ENCODE measurements around the gene BPGM.

The BPGM gene

DNA sequence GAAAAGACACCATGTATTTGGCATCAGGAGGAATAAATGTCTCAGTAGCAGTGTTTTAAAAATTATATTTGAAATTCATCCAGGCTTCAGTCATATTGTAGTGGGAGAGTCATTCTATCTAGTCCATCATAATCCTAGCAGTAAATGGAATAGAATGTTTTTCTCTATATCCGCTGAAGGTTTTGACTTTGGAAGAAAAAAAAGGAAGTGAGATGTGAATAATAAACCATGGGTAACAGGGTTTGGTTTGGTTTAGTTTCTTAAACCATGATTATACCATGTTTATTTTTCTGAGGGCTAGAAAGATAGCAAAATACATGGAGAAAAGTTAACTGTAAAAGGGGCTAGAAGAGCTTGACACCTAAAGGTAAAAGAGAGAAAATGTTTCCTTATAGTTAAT is 16.4 kb upstream of the BPGM start:
- TF ChIP-seq CTCF (IDR thresholded peaks at IDR 0.05), result no peak

DNA sequence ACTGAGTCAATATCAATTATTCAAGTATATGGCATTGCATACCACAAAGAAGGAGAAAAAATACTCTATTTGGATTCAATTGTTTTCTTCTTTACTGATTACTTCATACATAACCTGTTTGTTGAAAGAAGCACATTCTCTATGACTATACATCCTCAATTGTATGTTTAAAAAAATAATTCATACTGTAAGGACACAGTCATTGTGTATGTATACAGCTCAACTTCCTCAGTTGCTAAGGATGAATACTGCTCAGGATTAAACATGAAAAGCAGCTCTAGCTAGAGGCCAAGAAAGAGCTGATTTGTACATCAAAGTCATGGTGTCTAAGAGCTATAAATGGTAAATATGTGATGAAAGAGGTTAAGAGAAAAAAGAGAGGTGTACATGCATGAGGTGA is 15.8 kb upstream of the BPGM start:
- no peak for TF ChIP-seq CTCF (IDR thresholded peaks at IDR 0.05)
- H2AFZ ChIP-seq, result no peak overlapping the region
- no peak overlapping the region for H3K27ac ChIP-seq
- H3K4me1 ChIP-seq, result no peaks in the 10 kb centered on the region
- H3K9ac ChIP-seq, result no peak overlapping the region
- no peak overlapping the region for H3K4me3 ChIP-seq (ENCODE audit: low read depth, low read length)
- H3K27me3 ChIP-seq (ENCODE audit: control insufficient read depth, insufficient read depth, low read length), result no peaks in the 10 kb centered on the region
- no peaks in the 10 kb centered on the region for H3K9me3 ChIP-seq (ENCODE audit: control insufficient read depth, low read length)
- H3K36me3 ChIP-seq (ENCODE audit: control insufficient read depth, insufficient read depth, low read length), result no peaks in the 10 kb centered on the region
- no peaks in the 10 kb centered on the region for H3K79me2 ChIP-seq
- no peak overlapping the region for H3K4me2 ChIP-seq (ENCODE audit: low read length)

More for the DNA sequence above, 16.4 kb upstream of the BPGM start:
- Histone ChIP-seq H2AFZ (no peak overlapping the region), H3K27me3 (ENCODE audit: control insufficient read depth, insufficient read depth, low read length) (no peaks in the 10 kb centered on the region), H3K9ac (no peak overlapping the region), H3K4me2 (ENCODE audit: low read length) (no peak overlapping the region), H3K4me3 (ENCODE audit: low read depth, low read length) (no peak overlapping the region), H3K27ac (no peak overlapping the region), H3K36me3 (ENCODE audit: control insufficient read depth, insufficient read depth, low read length) (no peaks in the 10 kb centered on the region), H3K9me3 (ENCODE audit: control insufficient read depth, low read length) (no peaks in the 10 kb centered on the region), H3K4me1 (no peaks in the 10 kb centered on the region), H3K79me2 (no peaks in the 10 kb centered on the region)

DNA sequence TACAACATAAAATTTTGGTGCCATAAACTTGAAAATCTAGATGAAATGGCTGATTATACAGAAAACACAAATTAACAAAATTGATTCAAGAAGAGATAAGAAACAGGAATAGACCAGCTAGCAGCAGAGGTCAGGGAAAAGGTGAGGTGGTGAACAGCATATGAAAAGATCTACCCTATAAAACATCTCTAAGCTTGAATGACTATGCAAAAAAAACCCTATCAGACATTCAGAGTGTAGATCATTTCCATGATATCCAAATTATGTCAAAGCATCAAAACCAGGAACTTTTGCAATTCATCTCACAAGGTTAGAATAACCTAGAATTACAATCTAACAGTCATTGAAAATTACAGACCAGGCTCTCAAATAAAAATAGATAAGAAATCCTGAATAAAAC is 14.6 kb upstream of the BPGM start:
- Histone ChIP-seq H3K9ac (no peak overlapping the region), H3K27me3 (ENCODE audit: control insufficient read depth, insufficient read depth, low read length) (no peaks in the 10 kb centered on the region), H3K4me2 (ENCODE audit: low read length) (no peak overlapping the region), H3K79me2 (no peaks in the 10 kb centered on the region), H3K4me1 (no peaks in the 10 kb centered on the region), H3K4me3 (ENCODE audit: low read depth, low read length) (no peak overlapping the region), H2AFZ (no peak overlapping the region), H3K9me3 (ENCODE audit: control insufficient read depth, low read length) (no peaks in the 10 kb centered on the region), H3K27ac (no peak overlapping the region), H3K36me3 (ENCODE audit: control insufficient read depth, insufficient read depth, low read length) (no peaks in the 10 kb centered on the region)
- no peak for TF ChIP-seq CTCF (IDR thresholded peaks at IDR 0.05)

- Histone ChIP-seq H3K9me3 (ENCODE audit: control insufficient read depth, low read length) (no peaks in the 10 kb centered on the region), H3K9ac (no peak overlapping the region), H3K27me3 (ENCODE audit: control insufficient read depth, insufficient read depth, low read length) (no peaks in the 10 kb centered on the region), H3K36me3 (ENCODE audit: control insufficient read depth, insufficient read depth, low read length) (no peaks in the 10 kb centered on the region), H3K4me1 (no peaks in the 10 kb centered on the region), H3K79me2 (no peaks in the 10 kb centered on the region), H3K27ac (no peak overlapping the region), H2AFZ (no peak overlapping the region), H3K4me2 (ENCODE audit: low read length) (no peak overlapping the region), H3K4me3 (ENCODE audit: low read depth, low read length) (no peak overlapping the region)
- TF ChIP-seq CTCF (IDR thresholded peaks at IDR 0.05), result peak; percentile 62
These were observed 13.6 kb upstream of the BPGM start for GRCh38 chr7:134632937-134633540.

- TF ChIP-seq CTCF (IDR thresholded peaks at IDR 0.05), result no peak
- no peak overlapping the region for H3K27ac ChIP-seq
- H3K4me1 ChIP-seq, result no peaks in the 10 kb centered on the region
- H3K79me2 ChIP-seq, result no peaks in the 10 kb centered on the region
- no peaks in the 10 kb centered on the region for H3K9me3 ChIP-seq (ENCODE audit: control insufficient read depth, low read length)
- no peak overlapping the region for H3K4me3 ChIP-seq (ENCODE audit: low read depth, low read length)
- no peak overlapping the region for H3K4me2 ChIP-seq (ENCODE audit: low read length)
- H2AFZ ChIP-seq, result peak overlapping the region; percentile 28
- no peak overlapping the region for H3K9ac ChIP-seq
- no peaks in the 10 kb centered on the region for H3K27me3 ChIP-seq (ENCODE audit: control insufficient read depth, insufficient read depth, low read length)
- no peaks in the 10 kb centered on the region for H3K36me3 ChIP-seq (ENCODE audit: control insufficient read depth, insufficient read depth, low read length)
These were observed 10.6 kb upstream of the BPGM start for GRCh38 chr7:134636008-134636449.
